ENCODE results near the gene FOXO3. TPM values are rescaled to one million over a fixed set of nuclear protein-coding genes. Genes with fewer than 3 reads are reported as not detected.

The FOXO3 gene
- total RNA-seq, 1 donor from 2014 or later: 41.4 TPM

DNA sequence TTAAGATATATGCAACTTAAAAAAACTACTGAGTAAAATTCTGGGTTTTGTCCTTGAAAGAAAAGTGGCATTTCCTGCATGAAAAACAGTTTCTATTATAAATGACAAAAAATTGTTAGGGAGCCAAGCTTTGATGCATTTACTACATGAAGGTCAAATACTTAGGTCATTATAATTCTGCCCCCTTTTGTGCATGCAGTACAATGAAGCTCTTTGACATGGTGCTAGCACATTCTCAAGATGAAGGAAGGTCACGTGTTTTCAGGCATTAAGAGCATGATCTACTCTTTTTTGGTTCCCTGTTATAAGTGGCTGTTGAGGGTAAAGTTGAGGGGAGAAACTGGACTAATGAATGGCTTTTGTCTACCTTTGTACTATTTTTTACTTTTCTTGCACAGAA, 72.7 kb downstream of the FOXO3 start:
- no peak for DNase-seq (ENCODE audit: low read depth)
- Histone ChIP-seq H3K4me3 (ENCODE audit: low read depth, low read length) (no peak overlapping the region), H3K27me3 (ENCODE audit: control insufficient read depth, insufficient read depth, low read length) (no peaks in the 10 kb centered on the region), H3K36me3 (ENCODE audit: control insufficient read depth, insufficient read depth, low read length) (no peaks in the 10 kb centered on the region)
- TF ChIP-seq, protein P1, sequence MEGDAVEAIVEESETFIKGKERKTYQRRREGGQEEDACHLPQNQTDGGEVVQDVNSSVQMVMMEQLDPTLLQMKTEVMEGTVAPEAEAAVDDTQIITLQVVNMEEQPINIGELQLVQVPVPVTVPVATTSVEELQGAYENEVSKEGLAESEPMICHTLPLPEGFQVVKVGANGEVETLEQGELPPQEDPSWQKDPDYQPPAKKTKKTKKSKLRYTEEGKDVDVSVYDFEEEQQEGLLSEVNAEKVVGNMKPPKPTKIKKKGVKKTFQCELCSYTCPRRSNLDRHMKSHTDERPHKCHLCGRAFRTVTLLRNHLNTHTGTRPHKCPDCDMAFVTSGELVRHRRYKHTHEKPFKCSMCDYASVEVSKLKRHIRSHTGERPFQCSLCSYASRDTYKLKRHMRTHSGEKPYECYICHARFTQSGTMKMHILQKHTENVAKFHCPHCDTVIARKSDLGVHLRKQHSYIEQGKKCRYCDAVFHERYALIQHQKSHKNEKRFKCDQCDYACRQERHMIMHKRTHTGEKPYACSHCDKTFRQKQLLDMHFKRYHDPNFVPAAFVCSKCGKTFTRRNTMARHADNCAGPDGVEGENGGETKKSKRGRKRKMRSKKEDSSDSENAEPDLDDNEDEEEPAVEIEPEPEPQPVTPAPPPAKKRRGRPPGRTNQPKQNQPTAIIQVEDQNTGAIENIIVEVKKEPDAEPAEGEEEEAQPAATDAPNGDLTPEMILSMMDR (IDR thresholded peaks at IDR 0.05; ENCODE audit: insufficient read depth, low read length, poor library complexity, severe bottlenecking): no peak

DNA sequence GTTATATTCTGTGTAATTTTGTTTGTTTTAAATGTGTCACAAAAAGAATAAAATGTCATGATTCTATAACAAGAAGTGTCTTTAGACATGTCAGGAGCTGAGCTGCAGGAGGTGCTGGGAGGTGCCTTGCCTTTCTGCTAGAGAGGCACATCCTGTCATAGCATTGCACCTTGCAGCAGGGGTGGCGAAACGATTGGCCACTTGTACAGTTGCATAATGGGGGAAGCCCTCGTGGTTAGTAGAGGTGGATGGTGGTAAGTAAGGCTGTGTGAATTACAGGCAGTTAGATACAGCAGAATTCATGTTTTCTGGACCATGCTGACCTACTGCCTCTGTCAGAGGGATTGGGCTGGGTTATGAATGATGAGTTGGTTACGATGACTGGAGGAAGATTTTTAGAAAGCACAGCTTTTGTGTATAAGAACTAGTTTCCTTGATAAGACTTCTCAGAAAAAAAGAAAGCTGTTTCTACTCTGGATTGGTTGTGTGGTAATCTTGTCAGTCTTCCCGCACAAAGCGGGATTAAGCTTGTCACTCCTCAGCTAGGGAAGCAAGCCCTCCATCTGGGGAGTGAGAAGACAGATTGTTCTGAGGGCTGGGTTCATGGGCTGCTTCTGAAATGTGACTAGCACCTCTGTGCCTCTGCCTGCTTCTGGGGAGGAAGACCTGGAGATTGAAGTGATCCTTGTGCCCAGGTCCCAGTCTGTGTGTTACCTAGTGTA, 74.9 kb downstream of the FOXO3 start:
- TF ChIP-seq, protein P1 (IDR thresholded peaks at IDR 0.05; ENCODE audit: insufficient read depth, low read length, poor library complexity, severe bottlenecking): no peak

DNA sequence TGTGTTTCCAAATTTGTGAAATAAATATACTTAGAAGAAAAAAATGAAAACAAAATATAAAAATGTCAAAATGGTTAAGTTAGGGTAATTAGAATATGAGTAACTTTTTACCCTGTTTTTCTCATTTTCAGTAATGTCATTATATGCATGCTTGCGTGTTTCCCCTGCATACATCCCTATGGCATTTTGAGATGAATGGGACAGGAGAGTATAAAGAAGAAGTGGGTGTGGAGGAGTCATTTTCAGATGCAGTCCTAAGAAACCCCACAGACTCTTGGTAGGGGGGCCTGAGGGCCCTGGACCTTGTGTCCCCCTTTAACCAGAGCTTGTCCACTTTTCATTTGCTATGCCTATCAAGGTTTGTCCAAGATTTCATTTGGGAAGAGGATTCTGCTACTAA, 77.2 kb downstream of the FOXO3 start:
- Histone ChIP-seq H3K4me3 (ENCODE audit: low read depth, low read length) (no peak overlapping the region), H3K36me3 (ENCODE audit: control insufficient read depth, insufficient read depth, low read length) (no peaks in the 10 kb centered on the region), H3K27me3 (ENCODE audit: control insufficient read depth, insufficient read depth, low read length) (no peaks in the 10 kb centered on the region)
- DNase-seq (ENCODE audit: low read depth): no peak
- TF ChIP-seq, protein P1 (IDR thresholded peaks at IDR 0.05; ENCODE audit: insufficient read depth, low read length, poor library complexity, severe bottlenecking): no peak

More for the DNA sequence above, 74.9 kb downstream of the FOXO3 start:
- no peaks in the 10 kb centered on the region for H3K27me3 ChIP-seq (ENCODE audit: control insufficient read depth, insufficient read depth, low read length)
- no peaks in the 10 kb centered on the region for H3K36me3 ChIP-seq (ENCODE audit: control insufficient read depth, insufficient read depth, low read length)
- DNase-seq (ENCODE audit: low read depth): no peak
- H3K4me3 ChIP-seq (ENCODE audit: low read depth, low read length): no peak overlapping the region

DNA sequence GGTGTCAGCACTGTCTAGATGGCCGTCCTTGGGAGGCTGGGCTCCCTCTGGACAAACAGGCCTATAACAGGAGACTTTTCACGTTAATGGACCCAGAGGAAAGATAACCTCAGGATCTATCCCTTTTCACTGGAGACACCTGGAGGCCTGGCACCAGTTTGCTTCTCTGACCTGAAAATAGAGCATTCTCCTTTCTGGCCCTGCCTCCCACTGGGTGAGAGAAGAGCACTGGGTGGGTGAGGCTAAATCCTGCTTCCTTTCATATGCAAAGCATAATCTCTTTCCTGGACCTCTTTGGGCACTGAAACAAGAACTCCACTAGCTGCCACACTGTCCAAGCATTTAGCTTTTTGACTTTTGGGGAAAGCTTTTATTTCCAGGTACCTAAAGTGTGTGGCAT, 78.3 kb downstream of the FOXO3 start:
- Histone ChIP-seq H3K27me3 (ENCODE audit: control insufficient read depth, insufficient read depth, low read length) (no peaks in the 10 kb centered on the region), H3K36me3 (ENCODE audit: control insufficient read depth, insufficient read depth, low read length) (no peaks in the 10 kb centered on the region), H3K4me3 (ENCODE audit: low read depth, low read length) (no peak overlapping the region)
- no peak for DNase-seq (ENCODE audit: low read depth)
- TF ChIP-seq, protein P1 (IDR thresholded peaks at IDR 0.05; ENCODE audit: insufficient read depth, low read length, poor library complexity, severe bottlenecking): no peak

DNA sequence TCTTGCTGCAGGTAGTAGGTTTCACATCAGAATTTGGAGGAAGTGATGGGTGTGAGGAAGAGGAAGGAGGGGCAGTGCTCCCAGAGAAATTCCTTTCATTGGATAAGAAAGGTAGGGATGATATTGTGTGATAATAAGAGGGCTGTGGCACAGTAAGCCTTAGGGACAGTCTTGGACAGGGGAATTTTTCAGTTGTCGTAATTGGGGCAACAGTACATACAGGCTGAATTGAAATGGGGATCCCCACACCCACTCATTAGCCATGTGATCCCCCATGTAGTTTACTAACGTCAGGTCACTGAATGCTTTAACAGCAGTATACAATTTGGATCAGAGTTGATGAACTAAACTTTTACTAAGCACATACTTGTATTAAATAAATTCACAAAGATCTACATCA, 79.4 kb downstream of the FOXO3 start:
- Histone ChIP-seq H3K36me3 (ENCODE audit: control insufficient read depth, insufficient read depth, low read length) (no peaks in the 10 kb centered on the region), H3K4me3 (ENCODE audit: low read depth, low read length) (no peak overlapping the region), H3K27me3 (ENCODE audit: control insufficient read depth, insufficient read depth, low read length) (no peaks in the 10 kb centered on the region)
- TF ChIP-seq, protein P1 (IDR thresholded peaks at IDR 0.05; ENCODE audit: insufficient read depth, low read length, poor library complexity, severe bottlenecking): no peak
- no peak for DNase-seq (ENCODE audit: low read depth)

DNA sequence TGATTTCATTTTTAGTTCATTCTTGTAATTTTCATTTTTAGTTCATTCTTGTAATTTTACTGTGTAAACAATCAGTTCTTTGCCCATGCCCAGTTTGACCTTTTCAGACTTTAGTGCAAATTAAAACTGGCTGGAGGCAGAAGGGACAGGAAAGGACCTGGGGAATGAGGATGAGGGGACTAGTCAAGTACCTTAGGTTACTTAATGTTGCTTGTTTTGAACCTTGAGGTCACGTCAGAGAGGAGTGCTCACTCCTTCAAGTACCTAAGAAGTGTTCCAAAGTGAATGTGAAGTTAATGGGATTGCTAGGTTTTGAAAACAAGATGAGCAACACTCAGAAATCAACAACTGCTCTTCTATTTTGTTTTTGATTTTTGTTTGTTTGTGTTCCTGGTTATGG, 82.5 kb downstream of the FOXO3 start:
- no peaks in the 10 kb centered on the region for H3K27me3 ChIP-seq (ENCODE audit: control insufficient read depth, insufficient read depth, low read length)
- DNase-seq (ENCODE audit: low read depth): no peak
- TF ChIP-seq, protein P1 (IDR thresholded peaks at IDR 0.05; ENCODE audit: insufficient read depth, low read length, poor library complexity, severe bottlenecking): no peak
- H3K36me3 ChIP-seq (ENCODE audit: control insufficient read depth, insufficient read depth, low read length): no peaks in the 10 kb centered on the region
- H3K4me3 ChIP-seq (ENCODE audit: low read depth, low read length): no peak overlapping the region
